PC-3 (cell line): ENCODE data around the gene TMEM140.

ENCODE experiments used
- CTCF ChIP-seq: fragments of 300-600 bp; sonication (generic); conservative IDR thresholded peaks from 2 replicates; pipeline ENCODE4 v1.5.1; 2017; ENCODE audit warnings: antibody characterized with exemption, low read depth, mild to moderate bottlenecking, low read length
- EZH2 ChIP-seq: fragments of 300-600 bp; sonication (generic); IDR thresholded peaks from one replicate; pipeline ENCODE4 v1.6.1; 2017; ENCODE audit warnings: antibody characterized with exemption, mild to moderate bottlenecking, low read length; ENCODE audit not compliant: unreplicated experiment
- EZH2phosphoT487 ChIP-seq: fragments of 300-600 bp; sonication (generic); IDR thresholded peaks from 2 replicates; pipeline ENCODE4 v1.6.1; 2018; ENCODE audit warnings: mild to moderate bottlenecking, antibody characterized with exemption, low read length, borderline replicate concordance

- TF ChIP-seq CTCF (no peak), EZH2 (no peak), EZH2phosphoT487 (no peak)
Observed at GRCh38 chr7:135109976-135110375, 37.9 kb upstream of the TMEM140 start.
